RWPE2 (cell line): Measurements from ENCODE around the gene PIK3IP1.
A peak's percentile ranks its signal among the peaks of the same experiment; 100 is the strongest.

Source experiments
- ATAC-seq: fragments of 200-7000 bp; cut with Tn5 transposase; 3 replicates; pipeline ENCODE4 v1.9.1; 2021; ENCODE audit warnings: low read depth
- DNase-seq: peaks from one replicate; pipeline ENCODE4 v3.0.0-alpha.2; 2020; ENCODE audit warnings: low spot score
- H3K27ac ChIP-seq: fragments of 450-650 bp; 2 replicates; pipeline ENCODE4 v1.5.1; 2017; ENCODE audit warnings: mild to moderate bottlenecking; ENCODE audit not compliant: poor library complexity, severe bottlenecking
- H3K27me3 ChIP-seq: fragments of 250-450 bp; sonication (Bioruptor Pico); 2 replicates; pipeline ENCODE4 v1.5.1; 2021; ENCODE audit warnings: mild to moderate bottlenecking, moderate library complexity; ENCODE audit not compliant: insufficient read depth, poor library complexity, severe bottlenecking
- H3K36me3 ChIP-seq: fragments of 250-450 bp; sonication (Bioruptor Pico); 2 replicates; pipeline ENCODE4 v1.5.1; 2020; ENCODE audit warnings: low read depth, mild to moderate bottlenecking, moderate library complexity
- H3K4me1 ChIP-seq: fragments of 250-450 bp; sonication (Bioruptor Pico); 2 replicates; pipeline ENCODE4 v1.5.1; 2021; ENCODE audit warnings: mild to moderate bottlenecking, moderate library complexity; ENCODE audit not compliant: insufficient read depth, poor library complexity, severe bottlenecking
- H3K4me3 ChIP-seq: fragments of 250-450 bp; sonication (Bioruptor Pico); 2 replicates; pipeline ENCODE4 v1.5.1; 2021; ENCODE audit warnings: mild to moderate bottlenecking, moderate library complexity; ENCODE audit not compliant: severe bottlenecking
- H3K9me3 ChIP-seq: fragments of 250-450 bp; sonication (Bioruptor Pico); 2 replicates; pipeline ENCODE4 v1.5.1; 2021; ENCODE audit warnings: mild to moderate bottlenecking, moderate library complexity; ENCODE audit not compliant: severe bottlenecking
- CTCF ChIP-seq: fragments of 450-650 bp; IDR thresholded peaks from one replicate; pipeline ENCODE4 v1.5.1; 2017; ENCODE audit warnings: mild to moderate bottlenecking, moderate library complexity; ENCODE audit not compliant: poor library complexity, severe bottlenecking

Gene PIK3IP1

GRCh38 chr22:31244046-31244942 lies 48.0 kb downstream of the PIK3IP1 start:
- DNase-seq, result no peak
- Histone ChIP-seq H3K4me1 (peaks cover 28% of the 10 kb centered on the region), H3K27me3 (no peaks in the 10 kb centered on the region), H3K27ac (peak overlapping the region; percentile 95), H3K4me3 (no peak overlapping the region), H3K9me3 (no peaks in the 10 kb centered on the region), H3K36me3 (peaks cover 13% of the 10 kb centered on the region)
- no peak for TF ChIP-seq CTCF
- ATAC-seq, result peak; percentile 66

- H3K36me3 ChIP-seq, result peaks cover 13% of the 10 kb centered on the region
- no peaks in the 10 kb centered on the region for H3K9me3 ChIP-seq
- H3K27me3 ChIP-seq, result no peaks in the 10 kb centered on the region
- H3K4me1 ChIP-seq, result peaks cover 28% of the 10 kb centered on the region
- ATAC-seq (peak; percentile 61), DNase-seq (no peak)
- peak overlapping the region; percentile 3 for H3K4me3 ChIP-seq
- H3K27ac ChIP-seq, result peak overlapping the region; percentile 95
- TF ChIP-seq CTCF, result peak; percentile 60
These were observed 48.8 kb downstream of the PIK3IP1 start for GRCh38 chr22:31243339-31244045.

GRCh38 chr22:31241936-31242335 lies 50.4 kb downstream of the PIK3IP1 start:
- no peak overlapping the region for H3K4me3 ChIP-seq
- TF ChIP-seq CTCF, result no peak
- no peaks in the 10 kb centered on the region for H3K9me3 ChIP-seq
- ATAC-seq (no peak), DNase-seq (no peak)
- peak overlapping the region; percentile 95 for H3K27ac ChIP-seq
- H3K4me1 ChIP-seq, result peaks cover 28% of the 10 kb centered on the region
- peaks cover 13% of the 10 kb centered on the region for H3K36me3 ChIP-seq
- H3K27me3 ChIP-seq, result no peaks in the 10 kb centered on the region

GRCh38 chr22:31241200-31241599 lies 51.1 kb downstream of the PIK3IP1 start:
- DNase-seq (no peak), ATAC-seq (no peak)
- Histone ChIP-seq H3K36me3 (peaks cover 13% of the 10 kb centered on the region), H3K4me3 (no peak overlapping the region), H3K27ac (peak overlapping the region; percentile 95), H3K9me3 (no peaks in the 10 kb centered on the region), H3K27me3 (no peaks in the 10 kb centered on the region), H3K4me1 (peaks cover 28% of the 10 kb centered on the region)
- TF ChIP-seq CTCF, result no peak
